Progenitor cell of endocrine pancreas (in vitro differentiated cells): ENCODE results near the gene OR52A1. TPM values are rescaled to one million over a fixed set of nuclear protein-coding genes. Genes with fewer than 3 reads are reported as not detected.

Experiments used
- DNase-seq: peaks from one replicate; pipeline ENCODE4 v3.0.0; 2021; ENCODE audit warnings: low spot score; ENCODE audit not compliant: unreplicated experiment
- H3K27ac Mint-ChIP-seq: 2 replicates; pipeline ENCODE4 v1.8.0; 2021; ENCODE audit warnings: mild to moderate bottlenecking, moderate library complexity, mixed read lengths
- H3K27me3 Mint-ChIP-seq: 2 replicates; pipeline ENCODE4 v1.8.0; 2021; ENCODE audit warnings: mixed read lengths
- H3K36me3 Mint-ChIP-seq: 2 replicates; pipeline ENCODE4 v1.8.0; 2022; ENCODE audit warnings: mixed read lengths; ENCODE audit not compliant: insufficient read depth
- H3K4me1 Mint-ChIP-seq: 2 replicates; pipeline ENCODE4 v1.8.0; 2021; ENCODE audit warnings: low read depth, mixed read lengths
- H3K4me3 Mint-ChIP-seq: 2 replicates; pipeline ENCODE4 v1.8.0; 2021; ENCODE audit warnings: low read depth, mild to moderate bottlenecking, moderate library complexity, mixed read lengths
- H3K9me3 Mint-ChIP-seq: 2 replicates; pipeline ENCODE4 v1.8.0; 2021; ENCODE audit warnings: low read depth, mixed read lengths
- total RNA-seq: library from RNA; stranded (reverse); gene quantifications from 2 replicates; pipeline ENCODE4 v1.2.1, GENCODE V29; 2021
- TF ChIP-seq, protein P1 (sequence below): fragments of 200-600 bp; sonication (generic); IDR thresholded peaks from one replicate; pipeline ENCODE4 v1.5.0; 2021; ENCODE audit warnings: antibody characterized with exemption, mild to moderate bottlenecking; ENCODE audit not compliant: unreplicated experiment

Gene OR52A1
- total RNA-seq, 1 donor from 2014 or later: not detected

DNA sequence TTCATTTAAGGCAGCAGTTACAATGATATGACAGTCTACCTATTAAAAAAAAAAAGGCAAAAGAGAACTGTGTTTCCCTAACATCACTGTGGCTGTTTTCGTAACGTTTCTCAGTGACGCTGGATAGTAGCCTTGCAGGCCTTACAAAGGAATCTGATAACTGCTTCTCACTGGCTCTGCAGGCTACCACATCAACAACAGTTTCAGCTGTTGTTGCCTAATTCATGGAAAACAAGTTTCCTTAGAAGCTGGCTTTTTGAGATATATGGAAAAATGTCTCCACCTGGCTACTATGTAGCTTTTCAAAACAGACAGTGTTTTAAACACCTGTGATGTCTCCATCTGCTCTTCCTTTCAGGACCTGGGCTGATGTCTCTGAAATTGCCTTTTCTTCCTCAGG, 42.2 kb upstream of the OR52A1 start:
- TF ChIP-seq, protein P1, sequence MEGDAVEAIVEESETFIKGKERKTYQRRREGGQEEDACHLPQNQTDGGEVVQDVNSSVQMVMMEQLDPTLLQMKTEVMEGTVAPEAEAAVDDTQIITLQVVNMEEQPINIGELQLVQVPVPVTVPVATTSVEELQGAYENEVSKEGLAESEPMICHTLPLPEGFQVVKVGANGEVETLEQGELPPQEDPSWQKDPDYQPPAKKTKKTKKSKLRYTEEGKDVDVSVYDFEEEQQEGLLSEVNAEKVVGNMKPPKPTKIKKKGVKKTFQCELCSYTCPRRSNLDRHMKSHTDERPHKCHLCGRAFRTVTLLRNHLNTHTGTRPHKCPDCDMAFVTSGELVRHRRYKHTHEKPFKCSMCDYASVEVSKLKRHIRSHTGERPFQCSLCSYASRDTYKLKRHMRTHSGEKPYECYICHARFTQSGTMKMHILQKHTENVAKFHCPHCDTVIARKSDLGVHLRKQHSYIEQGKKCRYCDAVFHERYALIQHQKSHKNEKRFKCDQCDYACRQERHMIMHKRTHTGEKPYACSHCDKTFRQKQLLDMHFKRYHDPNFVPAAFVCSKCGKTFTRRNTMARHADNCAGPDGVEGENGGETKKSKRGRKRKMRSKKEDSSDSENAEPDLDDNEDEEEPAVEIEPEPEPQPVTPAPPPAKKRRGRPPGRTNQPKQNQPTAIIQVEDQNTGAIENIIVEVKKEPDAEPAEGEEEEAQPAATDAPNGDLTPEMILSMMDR: no peak
- H3K36me3 Mint-ChIP-seq: no peaks in the 10 kb centered on the region
- H3K4me3 Mint-ChIP-seq: no peak overlapping the region
- no peaks in the 10 kb centered on the region for H3K4me1 Mint-ChIP-seq
- DNase-seq: no peak
- peaks cover 8% of the 10 kb centered on the region for H3K9me3 Mint-ChIP-seq
- H3K27ac Mint-ChIP-seq: no peak overlapping the region
- no peaks in the 10 kb centered on the region for H3K27me3 Mint-ChIP-seq

- Mint-ChIP-seq H3K4me1 (no peaks in the 10 kb centered on the region), H3K9me3 (peaks cover 12% of the 10 kb centered on the region), H3K27ac (no peak overlapping the region), H3K27me3 (no peaks in the 10 kb centered on the region), H3K36me3 (no peaks in the 10 kb centered on the region), H3K4me3 (no peak overlapping the region)
- no peak for DNase-seq
- TF ChIP-seq, protein P1: no peak
Measured at GRCh38 chr11:5196067-5196466, 41.5 kb upstream of the OR52A1 start.

DNA sequence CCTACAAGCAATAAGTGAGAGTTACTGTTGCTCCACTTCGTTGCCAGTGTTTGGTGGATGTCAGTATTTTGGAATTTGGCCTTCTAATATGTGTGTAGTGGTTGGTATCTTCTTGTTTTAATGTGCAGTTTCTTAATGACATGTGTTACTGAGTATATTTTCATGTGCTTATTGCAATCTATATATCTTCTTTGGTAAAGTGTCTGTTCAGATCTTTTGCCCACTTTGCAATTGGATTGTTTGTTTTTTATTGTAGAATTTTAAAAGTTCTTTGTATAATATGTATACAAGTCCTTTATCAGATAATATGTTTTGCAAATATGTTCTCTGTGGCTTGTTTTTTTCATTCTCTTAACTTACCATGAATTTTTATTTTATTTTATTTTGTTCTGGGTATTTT, 38.2 kb upstream of the OR52A1 start:
- Mint-ChIP-seq H3K36me3 (no peaks in the 10 kb centered on the region), H3K27ac (no peak overlapping the region), H3K4me1 (no peaks in the 10 kb centered on the region), H3K27me3 (no peaks in the 10 kb centered on the region), H3K9me3 (peaks cover 16% of the 10 kb centered on the region), H3K4me3 (no peak overlapping the region)
- TF ChIP-seq, protein P1: no peak
- DNase-seq: no peak

DNA sequence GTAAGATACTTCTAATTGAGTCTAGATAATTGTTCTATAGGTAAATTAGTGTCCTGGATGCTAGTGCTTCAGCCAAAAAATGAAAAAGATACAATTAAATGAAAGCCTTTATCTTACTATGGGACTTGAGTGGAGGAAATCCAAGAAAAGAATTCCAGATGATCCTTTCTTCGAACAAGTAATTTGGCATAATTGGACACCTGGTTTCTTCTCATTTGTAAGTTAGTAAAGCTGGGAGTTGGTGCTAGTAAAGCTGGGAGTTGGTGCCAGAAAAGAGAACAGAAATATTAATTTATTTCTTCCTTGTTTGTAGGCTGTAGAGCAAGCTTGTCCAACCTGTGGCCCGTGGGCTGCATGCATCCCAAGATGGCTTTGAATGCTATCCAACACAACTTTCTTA, 33.6 kb upstream of the OR52A1 start:
- TF ChIP-seq, protein P1: no peak
- Mint-ChIP-seq H3K36me3 (no peaks in the 10 kb centered on the region), H3K4me1 (no peaks in the 10 kb centered on the region), H3K9me3 (peaks cover 15% of the 10 kb centered on the region), H3K27me3 (no peaks in the 10 kb centered on the region), H3K27ac (no peak overlapping the region), H3K4me3 (no peak overlapping the region)
- DNase-seq: no peak

DNA sequence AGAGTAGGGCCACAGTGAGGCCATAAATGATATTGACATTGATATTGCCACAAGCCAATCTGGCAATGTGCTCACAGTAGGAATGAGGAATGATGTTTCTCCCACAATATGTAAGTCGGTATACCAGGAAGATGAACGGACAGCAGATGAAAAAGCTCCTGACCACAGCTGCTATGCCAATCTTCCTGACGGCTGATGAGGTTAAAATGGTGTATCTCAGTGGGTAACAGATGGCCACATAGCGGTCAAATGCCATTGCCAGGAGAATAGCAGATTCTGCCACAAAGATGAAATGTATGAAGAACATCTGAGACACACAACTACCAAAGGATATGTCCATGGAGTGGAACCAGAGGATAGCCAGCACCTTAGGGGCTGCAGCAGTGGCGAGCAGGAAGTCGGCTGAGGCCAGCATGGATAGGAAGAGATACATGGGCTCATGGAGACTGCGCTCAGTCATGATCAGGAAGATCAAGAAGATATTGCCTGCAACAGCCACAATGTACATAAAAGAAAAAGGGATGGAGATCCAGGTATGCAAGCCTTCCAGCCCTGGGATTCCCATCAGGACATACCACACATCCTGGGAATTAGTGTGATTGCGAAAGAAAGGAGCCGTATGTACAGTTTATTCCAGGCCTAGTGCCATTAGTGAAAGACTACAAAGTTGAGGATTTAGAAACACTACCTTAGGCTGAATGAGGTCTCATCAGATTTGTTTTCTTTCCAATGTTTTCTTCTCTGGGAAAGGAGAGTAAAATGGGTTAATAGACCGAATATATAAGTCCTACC, 23.7 kb upstream of the OR52A1 start:
- no peak for DNase-seq
- Mint-ChIP-seq H3K4me3 (no peak overlapping the region), H3K9me3 (no peaks in the 10 kb centered on the region), H3K4me1 (no peaks in the 10 kb centered on the region), H3K36me3 (no peaks in the 10 kb centered on the region), H3K27me3 (no peaks in the 10 kb centered on the region), H3K27ac (no peak overlapping the region)
- TF ChIP-seq, protein P1: no peak
